ENCODE data around the gene OPRL1. TPM values are rescaled to one million over a fixed set of nuclear protein-coding genes. Genes with fewer than 3 reads are reported as not detected.

OPRL1 gene
- total RNA-seq, 3 donors from 2014 or later: 1.6 to 3.4 (median 2.3) TPM

- no peaks in the 10 kb centered on the region for H3K36me3 ChIP-seq
- intact Hi-C loops (cut with DNase I; ENCODE audit: low total_unique reads): no loop called here
Observed at GRCh38 chr20:64069614-64070243, 10.2 kb upstream of the OPRL1 start.

GRCh38 chr20:64070244-64070993, 9.5 kb upstream of the OPRL1 start:
- no peak for TF ChIP-seq CTCF (IDR thresholded peaks at IDR 0.05)
- TF ChIP-seq POLR2A (IDR thresholded peaks at IDR 0.05): no peak
- no peak for TF ChIP-seq POLR2AphosphoS5 (IDR thresholded peaks at IDR 0.05)
- Histone ChIP-seq H3K36me3 (no peaks in the 10 kb centered on the region), H3K9me3 (no peaks in the 10 kb centered on the region), H3K4me1 (no peaks in the 10 kb centered on the region), H3K27ac (no peak overlapping the region), H3K27me3 (no peaks in the 10 kb centered on the region), H3K4me3 (no peak overlapping the region)
- intact Hi-C loops (cut with DNase I; ENCODE audit: low total_unique reads): no loop called here
- no peak for DNase-seq (ENCODE audit: low spot score in 2 of 2)

More at GRCh38 chr20:64069614-64070243, 10.2 kb upstream of the OPRL1 start:
- H3K4me3 ChIP-seq: no peak overlapping the region
- no peak overlapping the region for H3K27ac ChIP-seq
- H3K27me3 ChIP-seq: no peaks in the 10 kb centered on the region
- H3K4me1 ChIP-seq: no peaks in the 10 kb centered on the region
- no peaks in the 10 kb centered on the region for H3K9me3 ChIP-seq
- TF ChIP-seq CTCF (IDR thresholded peaks at IDR 0.05): peak in 2 of 3 donors; percentile 42 to 45
- TF ChIP-seq POLR2AphosphoS5 (IDR thresholded peaks at IDR 0.05): no peak
- no peak for DNase-seq (ENCODE audit: low spot score in 2 of 2)

GRCh38 chr20:64071341-64072332, 8.2 kb upstream of the OPRL1 start:
- H3K4me1 ChIP-seq: no peaks in the 10 kb centered on the region
- H3K27me3 ChIP-seq: no peaks in the 10 kb centered on the region
- DNase-seq (ENCODE audit: low spot score in 2 of 2): no peak
- H3K4me3 ChIP-seq: no peak overlapping the region
- H3K27ac ChIP-seq: no peak overlapping the region
- no peaks in the 10 kb centered on the region for H3K36me3 ChIP-seq
- no peak for TF ChIP-seq POLR2A (IDR thresholded peaks at IDR 0.05)
- TF ChIP-seq POLR2AphosphoS5 (IDR thresholded peaks at IDR 0.05): no peak
- TF ChIP-seq CTCF (IDR thresholded peaks at IDR 0.05): no peak
- intact Hi-C loops (cut with DNase I; ENCODE audit: low total_unique reads): no loop called here
- H3K9me3 ChIP-seq: no peaks in the 10 kb centered on the region

- intact Hi-C loops (cut with DNase I; ENCODE audit: low total_unique reads): no loop called here
- TF ChIP-seq POLR2A (IDR thresholded peaks at IDR 0.05) (no peak), POLR2AphosphoS5 (IDR thresholded peaks at IDR 0.05) (no peak), CTCF (IDR thresholded peaks at IDR 0.05) (no peak)
- no peak overlapping the region for H3K27ac ChIP-seq
- no peak overlapping the region for H3K4me3 ChIP-seq
- H3K9me3 ChIP-seq: no peaks in the 10 kb centered on the region
- no peaks in the 10 kb centered on the region for H3K4me1 ChIP-seq
- no peaks in the 10 kb centered on the region for H3K36me3 ChIP-seq
- no peaks in the 10 kb centered on the region for H3K27me3 ChIP-seq
- DNase-seq (ENCODE audit: low spot score in 2 of 2): no peak
Observed at GRCh38 chr20:64072498-64073063, 7.3 kb upstream of the OPRL1 start.

Measured in breast epithelium (tissue), 4 donors.